NCI-H524 (cell line): Measurements from ENCODE around the gene ATP11B.

Source experiments
- DNase-seq, 2 experiments: peaks; one replicate each; lab custom pipeline; 2025; lab: John Stamatoyannopoulos, UW

The ATP11B gene

DNA sequence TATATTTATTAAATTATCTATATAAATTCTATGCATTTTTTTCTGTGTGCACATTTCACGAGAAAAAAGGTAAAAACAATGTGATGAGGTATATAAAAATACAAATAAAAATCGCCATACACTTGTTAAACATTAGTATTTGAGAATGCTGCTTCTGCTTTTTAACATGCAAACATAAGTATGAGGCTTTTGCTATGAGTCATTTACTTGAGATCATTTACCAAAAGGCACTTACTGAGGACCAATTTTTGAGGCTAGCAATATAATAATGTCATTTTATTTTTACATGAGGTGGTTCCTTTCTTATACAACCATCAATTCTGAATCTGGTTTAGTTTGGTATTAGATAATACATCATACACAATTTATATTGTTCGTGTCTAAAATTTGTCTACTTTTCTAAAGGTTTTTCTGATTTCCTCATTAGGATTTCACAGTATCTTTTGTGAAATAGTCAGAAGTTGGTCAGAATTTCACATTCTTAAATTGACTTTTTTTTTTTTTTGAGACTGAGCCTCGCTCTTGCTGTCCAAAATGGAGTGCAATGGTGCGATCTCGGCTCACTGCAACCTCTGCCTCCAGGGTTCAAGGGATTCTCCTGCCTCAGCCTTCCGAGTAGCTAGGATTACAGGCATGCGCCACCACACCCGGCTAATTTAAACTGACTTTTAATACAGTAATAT, 161.4 kb downstream of the ATP11B start:
- no peak for DNase-seq

GRCh38 chr3:182957226-182957625, 163.9 kb downstream of the ATP11B start:
- DNase-seq: no peak

DNA sequence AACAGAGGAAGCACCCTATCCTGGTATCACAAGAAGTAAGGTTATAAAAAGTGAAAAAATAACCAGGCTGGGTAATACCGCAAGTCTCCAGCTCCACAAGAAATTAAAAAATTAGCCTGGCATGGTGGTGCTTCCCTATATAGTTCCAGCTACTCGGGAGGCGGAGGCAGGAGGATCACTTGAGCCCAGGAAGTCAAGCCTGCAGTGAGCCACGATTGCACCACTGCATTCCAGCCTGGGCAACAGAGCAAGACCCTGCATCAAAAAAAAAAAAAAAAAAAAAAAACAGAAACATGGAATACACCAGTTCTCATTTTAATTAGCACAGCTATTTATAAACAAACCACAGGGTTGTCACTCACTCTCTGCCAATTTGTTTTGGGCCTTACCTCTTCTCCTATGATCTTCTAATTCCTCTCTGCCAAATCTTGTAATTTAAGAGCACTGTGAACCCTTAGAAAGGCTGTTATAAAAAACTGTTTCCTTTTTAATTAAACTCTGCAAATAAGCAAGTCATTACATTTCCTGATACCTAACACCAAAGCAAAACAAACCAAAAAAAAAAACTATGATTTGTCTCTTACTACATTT, 164.5 kb downstream of the ATP11B start:
- DNase-seq: no peak

- no peak for DNase-seq
These were observed 166.4 kb downstream of the ATP11B start for GRCh38 chr3:182959474-182960350.

- no peak for DNase-seq
These were observed 168.9 kb downstream of the ATP11B start for GRCh38 chr3:182962166-182962565.

- no peak for DNase-seq
These were observed 170.9 kb downstream of the ATP11B start for GRCh38 chr3:182964179-182964578.

GRCh38 chr3:182965861-182966366, 172.6 kb downstream of the ATP11B start:
- no peak for DNase-seq

- DNase-seq: no peak
These were observed 174.2 kb downstream of the ATP11B start for GRCh38 chr3:182967218-182968204.

DNA sequence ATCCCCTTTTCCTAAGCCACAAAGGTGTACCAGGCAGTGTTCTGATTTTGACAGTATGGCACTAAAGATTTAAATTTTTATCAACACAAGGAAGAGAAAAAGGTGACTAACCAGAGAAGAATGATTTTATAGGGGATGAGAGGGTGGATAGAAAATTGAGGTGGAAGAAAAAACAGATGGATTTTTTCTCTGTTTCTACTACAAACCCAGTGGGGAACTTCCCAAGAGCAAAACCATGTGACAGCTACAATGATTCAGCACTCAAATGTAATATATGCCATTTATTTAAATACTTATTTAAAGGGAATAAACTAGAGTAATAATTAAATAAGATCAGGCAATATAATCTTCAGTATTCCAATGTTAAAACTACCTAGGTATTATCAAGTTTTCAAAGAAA, 176.0 kb downstream of the ATP11B start:
- no peak for DNase-seq

- DNase-seq: no peak
These were observed 176.5 kb downstream of the ATP11B start for GRCh38 chr3:182969853-182970252.

DNA sequence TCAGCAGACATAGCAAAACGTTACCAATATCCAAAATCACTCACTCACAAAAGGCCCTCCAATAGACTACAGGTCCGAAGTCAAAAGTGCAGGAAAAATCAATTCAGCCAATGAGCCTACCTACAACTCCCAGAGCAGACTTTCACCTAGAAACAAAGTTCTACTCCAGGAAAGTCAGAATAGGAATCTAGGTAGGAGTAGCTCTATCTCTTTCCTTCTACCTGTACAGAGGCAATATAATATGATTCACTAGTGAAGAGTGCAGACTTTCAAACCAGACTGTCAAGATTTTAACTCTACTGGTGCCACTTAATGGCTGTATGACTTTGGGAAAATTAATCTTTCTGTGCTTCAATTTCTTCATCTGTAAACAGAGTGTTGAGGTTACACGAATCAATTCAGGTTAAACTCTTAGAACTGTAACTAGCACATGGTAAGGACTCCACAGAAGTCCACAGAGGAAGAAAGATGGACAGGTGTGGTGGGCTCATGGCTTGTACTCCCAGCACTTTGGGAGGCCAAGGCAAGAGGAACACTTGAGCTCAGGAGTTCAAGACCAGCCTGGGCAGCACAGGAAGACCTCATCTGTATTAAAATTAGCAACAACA, 177.6 kb downstream of the ATP11B start:
- no peak for DNase-seq
